CD4-positive, alpha-beta T cell treated with Interleukin-15 for 1 hour (primary cell): ENCODE results near the gene NAPA.
"Not testable (repeated sequence)": the region's sequence is repeated elsewhere in the genome, so short reads cannot be mapped to it uniquely, and the experiment has no call there.

Source experiments
- DNase-seq: peaks from one replicate; pipeline ENCODE4 v3.0.0-alpha.2; 2020

Gene NAPA

DNA sequence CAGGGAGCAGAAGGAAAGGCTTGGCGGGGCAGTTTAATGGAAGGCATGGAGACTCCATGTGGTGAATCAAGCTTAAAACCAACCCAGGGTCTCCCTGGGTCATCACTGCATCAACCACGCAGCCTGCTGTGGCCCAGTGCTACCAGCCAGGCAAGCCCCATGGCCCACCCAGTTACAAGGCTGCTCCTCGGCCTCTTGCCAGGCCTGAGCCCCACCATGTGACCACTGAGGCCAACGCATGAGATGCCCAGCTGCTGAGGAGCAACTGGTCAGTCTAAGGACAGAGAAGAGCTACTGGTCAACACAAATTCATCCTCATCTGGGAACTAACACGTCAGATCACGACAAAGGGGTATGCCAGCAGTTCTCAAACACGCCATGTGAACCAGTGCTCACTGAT is 15.5 kb downstream of the NAPA start:
- DNase-seq: no peak

DNA sequence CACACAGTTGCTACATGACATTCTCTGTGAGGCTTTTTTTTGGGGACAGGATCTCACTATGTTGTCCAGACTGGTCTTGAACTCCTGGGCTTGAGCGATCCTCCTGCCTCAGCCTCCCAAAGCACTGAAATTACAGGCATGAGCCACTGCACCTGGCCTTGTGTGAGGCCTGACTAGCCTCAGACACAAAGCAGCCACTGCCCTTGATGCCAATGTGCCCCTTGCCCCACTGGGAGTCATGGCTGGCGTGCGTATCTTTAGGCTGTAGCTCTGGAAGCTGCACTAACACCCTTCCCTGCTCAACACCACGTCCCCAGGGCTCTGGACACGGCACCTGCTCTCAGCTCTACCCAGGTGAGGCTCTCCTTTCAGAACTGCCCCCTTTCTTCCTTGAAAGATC is 16.3 kb downstream of the NAPA start:
- DNase-seq: no peak

DNA sequence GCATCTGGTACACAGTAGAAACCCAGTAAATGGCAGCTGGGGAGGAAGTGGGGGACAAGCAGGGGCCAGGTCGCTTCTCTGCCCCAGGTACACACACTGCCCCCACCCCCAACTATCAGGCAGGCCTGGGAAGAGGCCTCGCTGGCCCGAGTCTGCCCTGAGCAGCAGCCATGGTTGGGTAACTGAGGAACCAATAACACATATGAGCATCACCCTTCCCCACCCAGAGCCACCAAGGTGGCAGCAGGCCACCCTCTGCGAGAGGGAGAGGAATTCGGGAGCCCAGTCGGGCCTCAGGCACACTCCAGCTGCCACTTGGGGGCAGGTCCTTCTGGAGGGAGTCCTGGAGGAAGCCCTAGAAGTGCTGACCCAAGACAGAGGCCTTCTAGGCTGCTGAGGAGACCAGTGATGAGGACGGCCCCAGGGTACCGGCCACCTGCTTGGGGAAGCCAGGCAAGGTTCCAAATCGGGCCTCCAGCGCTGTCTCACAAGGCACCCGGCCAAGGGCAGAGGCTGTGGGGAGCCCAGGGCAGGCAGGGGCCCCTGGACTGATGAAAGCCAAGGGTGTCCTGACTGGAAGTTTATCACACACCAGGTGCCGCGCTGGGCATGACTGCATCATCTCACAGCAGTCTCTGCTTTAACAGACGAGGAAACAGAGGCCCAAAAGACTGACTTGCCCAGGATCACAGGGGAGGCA is 16.9 kb downstream of the NAPA start:
- no peak for DNase-seq

DNA sequence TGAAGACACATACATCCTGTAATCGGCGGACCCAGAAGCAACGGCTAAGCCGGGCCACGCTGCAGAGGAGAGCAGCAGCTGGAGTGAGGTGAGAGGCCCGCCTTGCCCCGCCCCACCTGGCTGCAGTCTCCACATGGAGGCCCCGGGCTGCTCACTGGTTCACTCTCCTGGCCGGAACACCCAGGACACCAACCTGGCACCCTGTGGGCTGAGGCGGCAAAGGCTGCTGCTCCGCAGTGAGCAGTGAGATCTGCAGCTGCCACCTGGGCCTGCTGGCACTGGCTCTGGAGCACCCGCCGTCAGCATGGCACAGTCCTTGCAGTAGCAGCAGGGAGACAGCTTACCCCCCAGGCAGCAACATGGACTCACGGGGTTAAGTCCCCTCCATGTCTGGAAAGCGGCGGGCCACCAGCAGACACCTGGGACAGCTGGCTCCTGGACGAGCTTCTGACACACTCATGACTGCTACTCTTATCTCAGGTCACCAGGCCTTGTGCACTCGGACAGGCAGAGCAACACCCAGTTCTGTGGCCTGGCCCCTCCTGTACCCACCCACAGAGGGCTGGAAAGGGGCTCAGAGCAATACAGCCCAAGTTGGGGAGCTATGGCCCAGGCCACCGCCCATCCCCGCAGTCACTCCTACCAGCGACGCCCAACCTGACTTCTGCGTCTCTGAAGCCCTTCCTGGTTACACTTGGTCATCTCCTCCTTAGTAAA is 17.7 kb downstream of the NAPA start:
- DNase-seq: no peak

DNA sequence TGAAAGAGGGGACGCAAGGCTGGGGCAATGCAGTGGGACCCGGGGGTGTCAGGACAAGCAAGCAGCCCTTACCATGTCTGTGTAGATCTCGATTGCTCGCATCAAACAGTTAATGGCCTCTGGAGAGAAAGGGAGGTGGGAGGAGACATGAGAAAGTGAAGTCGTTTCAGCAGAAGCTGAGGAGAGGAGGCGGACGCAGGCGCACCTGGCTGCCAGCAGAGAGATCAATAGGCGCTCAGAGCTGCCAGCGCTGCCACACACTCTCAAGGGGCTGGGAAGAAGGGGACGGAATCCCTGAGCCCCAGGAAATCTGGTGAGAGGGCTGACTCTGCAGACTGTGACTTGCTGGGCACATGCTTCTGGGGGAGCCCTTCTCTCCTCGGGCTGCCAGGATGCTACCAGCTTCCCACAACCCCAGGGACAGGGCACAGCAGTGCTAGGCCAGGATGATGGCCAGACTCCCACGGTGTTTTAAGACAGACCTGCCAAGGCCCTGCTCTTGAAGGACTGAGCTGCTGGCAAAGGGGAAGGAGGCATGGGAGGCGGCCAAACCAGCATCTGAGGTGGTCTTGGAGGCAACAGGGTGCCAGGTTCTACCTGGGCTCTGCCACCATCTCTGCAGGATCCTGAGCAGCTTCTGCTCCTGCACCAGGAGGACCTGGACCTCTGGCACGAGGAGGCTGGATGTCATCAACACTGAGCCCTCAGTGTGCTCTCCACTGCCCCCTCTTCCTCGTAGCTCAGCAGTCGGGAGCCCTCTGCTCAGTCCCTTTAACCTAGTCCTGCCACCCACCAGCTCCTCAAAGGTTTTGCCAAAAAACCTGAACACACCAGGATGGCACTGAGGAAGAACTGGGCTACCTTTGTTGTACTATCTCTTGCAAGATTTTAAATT is 19.1 kb downstream of the NAPA start:
- no peak for DNase-seq

DNA sequence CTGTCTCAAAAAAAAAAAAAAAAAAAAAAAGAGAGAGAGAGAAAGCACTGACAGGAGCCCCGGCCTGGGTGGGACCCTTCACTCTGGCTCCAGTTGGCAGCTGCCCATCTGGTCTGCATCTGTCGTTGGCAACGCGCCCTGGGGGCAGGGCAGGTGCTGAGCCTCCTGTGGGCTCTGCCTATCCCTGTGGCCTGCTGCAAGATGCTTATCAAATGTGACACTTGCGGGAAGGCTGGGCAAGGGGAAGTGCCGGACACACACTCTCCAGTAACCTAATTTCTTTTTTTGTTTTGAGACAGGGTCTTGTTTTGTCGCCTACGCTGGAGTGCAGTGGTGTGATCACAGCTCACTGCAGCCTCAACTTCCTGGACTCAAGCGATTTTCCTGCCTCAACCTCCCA is 20.1 kb downstream of the NAPA start:
- DNase-seq: no peak

DNA sequence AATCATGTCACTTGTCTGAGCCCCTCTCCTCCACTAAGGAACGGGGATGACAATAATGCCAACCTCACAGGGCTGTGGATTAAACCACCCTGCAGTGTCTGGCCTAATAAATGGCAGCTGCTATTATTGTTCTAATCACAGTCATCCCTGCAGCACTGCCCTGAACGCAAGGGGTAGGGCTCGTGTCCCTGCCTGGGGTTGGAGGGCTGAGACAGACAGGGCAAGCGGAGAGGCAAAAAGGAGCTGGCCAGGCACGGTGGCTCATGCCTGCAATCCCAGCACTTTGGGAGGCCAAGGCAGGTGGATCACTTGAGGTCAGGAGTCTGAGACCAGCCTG is 20.7 kb downstream of the NAPA start:
- no peak for DNase-seq

DNA sequence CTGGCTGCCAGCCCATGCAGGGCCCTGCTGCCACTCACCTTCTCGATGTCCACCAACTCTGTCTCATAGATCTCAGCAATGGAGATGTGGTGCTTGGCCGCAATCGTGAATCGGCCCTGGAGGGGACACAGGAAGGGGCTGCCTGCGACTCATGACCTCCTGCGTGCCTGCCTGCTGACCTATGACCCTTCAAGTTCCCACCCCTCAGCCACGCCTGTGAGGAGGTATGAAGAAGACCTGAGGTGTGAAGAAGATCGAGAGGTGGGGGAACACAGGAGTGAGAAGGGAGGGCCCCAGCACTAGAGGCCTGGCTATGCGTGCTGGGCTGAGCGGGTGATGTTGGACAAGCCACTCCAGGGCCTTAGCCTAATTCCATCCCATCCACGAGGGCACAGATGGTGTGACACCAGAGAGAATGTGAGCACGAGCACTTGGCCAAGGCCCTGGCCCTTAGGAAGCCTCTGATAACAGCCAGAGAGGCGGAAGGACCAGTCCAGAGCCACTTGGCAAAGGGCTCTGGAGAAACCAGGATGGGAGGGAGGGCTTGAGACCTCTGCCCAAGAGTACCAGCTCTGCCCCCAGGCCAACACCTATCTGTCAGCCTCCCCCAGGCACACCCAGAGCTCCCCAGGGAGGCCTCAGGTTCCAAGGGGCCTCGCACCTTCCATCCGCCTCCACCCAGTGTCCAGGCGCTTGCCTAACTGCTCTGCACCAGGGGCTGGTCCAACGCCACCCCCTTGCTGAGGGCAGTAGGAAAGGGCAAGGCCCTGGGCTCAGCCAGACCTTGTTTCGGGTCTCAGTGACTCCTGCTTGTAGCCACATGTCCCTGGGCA is 21.3 kb downstream of the NAPA start:
- DNase-seq: no peak

DNA sequence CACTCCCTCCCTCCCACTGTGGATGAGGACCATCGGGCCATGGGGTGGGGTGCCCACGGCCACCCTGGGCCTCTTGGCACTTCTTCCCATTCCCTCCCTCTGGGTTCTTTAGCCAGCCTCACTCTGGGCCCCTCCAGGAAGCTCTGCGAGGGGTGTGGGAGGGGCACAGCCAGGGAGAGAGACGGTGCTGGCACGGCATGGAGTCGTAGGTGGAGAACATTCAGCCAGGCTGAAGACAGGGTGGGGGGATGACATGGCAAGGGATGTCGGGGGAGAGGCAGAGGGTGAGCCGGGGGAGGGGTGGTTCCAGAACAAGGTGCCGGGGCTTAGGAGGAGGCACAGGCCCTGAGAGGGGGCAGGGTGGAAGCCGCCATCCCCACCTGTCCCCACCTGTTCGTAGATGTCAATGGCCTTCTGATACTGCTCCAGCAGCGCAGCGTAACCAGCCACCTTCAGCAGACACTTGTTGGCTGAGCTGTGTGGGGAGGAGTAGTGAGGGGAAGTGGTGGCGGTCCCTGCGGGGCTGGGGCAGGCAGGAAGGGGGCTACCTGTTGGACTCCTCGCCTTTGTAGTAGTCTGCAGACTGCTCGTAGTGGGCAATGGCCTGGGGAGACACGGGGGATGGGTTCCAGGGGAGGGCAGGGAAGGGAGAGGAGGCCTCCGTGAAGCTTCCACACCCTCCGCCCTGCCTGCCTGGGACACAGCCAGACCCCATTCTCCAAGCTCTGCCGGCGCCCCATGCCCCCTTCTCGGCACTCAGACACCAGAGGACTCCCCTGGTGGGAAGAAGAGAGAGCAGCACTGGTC is 22.1 kb downstream of the NAPA start:
- DNase-seq: no peak

DNA sequence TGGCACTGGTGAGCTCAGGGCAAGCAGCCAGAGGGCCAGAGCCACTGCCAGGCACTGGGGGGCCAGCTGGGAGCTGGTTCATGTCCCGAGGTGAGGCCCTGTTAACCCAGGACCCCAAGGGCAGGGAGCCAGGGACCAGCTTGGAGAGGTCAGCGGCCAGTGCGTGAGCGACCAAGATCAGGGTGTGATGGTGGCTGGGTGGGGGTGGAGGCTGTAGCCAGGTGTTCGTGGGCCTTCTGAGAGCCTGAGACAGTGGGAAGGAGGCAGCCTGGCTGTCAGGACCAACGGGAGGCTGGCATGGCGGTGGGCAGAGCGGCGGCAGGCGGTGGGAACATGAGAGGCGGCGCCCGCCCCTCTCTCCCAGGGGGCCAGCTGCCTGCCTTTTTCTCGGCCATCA is 22.7 kb downstream of the NAPA start:
- no peak for DNase-seq

DNA sequence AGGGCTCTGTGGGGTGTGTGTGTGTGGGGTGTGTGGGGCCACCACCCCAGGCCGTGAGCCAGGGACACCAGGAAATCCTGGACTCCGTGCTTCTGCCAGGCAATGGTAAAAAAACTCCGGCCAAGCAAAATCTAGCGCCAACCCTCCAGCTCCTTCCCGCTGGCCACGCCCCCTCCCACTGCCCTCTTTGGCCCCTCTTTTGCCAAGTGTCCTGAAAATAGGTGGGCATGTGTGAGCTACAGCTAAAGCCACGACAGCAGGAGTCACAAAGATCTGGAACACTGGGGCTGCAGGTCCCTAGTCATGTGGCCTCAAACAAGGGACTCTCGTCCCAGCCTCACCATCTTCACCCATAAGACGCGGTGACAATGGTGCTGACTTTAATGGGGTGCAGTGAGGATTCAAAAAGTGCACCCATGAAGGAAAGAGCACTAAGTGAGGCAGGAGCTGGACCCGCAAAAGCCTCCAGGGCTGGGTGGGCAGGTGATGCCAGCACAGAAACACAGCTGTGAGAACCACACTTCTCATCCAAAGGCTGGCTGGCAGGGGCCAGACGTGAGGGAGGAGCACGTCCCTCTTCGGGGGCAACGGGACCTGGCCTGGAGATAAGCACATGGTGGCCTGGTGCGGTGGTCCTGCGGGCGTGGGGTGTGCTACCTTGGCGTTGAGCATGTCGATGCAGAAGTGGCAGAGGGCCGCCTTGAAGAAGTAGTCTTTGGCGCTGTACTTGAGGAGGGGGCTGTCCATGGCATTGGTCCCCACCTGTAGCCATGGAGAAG is 23.3 kb downstream of the NAPA start:
- no peak for DNase-seq

DNA sequence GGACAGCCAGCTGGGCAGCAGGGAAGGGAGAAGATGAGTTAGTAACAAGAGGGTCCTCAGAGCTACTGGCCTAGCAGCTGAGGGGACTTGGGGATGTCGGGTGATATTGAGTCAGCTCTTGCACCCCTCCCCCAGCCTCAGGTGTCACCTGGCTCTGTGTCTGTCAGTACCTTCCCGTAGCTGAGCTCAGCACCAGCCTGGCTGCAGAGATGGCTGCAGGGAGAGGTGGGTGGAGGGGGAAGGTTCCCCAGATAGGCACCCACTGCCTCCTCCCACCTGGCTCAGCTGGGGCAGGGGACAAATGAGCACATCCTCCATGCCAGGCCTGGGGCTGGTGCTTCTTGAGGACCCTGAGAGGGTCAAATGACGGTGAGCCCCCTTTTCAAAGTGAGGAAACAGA is 24.0 kb downstream of the NAPA start:
- no peak for DNase-seq

DNA sequence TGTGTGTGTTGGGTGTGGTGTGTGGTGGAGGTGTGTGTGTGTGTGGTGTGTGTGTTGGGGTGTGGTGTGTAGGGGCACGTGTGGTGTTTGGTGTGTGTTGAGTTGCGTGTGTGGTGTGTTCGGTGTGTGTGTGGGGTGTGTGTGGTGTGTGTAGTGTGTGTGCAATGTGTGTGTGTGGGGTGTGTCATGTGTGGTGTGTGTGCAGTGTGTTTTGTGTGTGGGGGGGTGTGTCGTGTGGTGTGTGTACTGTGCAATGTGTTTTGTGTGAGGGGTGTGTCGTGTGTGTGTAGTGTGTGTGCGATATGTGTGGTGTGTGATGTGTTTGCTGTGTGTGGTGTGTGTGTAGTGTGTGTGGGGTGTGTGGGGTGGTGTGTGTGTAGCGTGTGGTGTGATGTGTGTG is 24.8 kb downstream of the NAPA start:
- DNase-seq: no peak

DNA sequence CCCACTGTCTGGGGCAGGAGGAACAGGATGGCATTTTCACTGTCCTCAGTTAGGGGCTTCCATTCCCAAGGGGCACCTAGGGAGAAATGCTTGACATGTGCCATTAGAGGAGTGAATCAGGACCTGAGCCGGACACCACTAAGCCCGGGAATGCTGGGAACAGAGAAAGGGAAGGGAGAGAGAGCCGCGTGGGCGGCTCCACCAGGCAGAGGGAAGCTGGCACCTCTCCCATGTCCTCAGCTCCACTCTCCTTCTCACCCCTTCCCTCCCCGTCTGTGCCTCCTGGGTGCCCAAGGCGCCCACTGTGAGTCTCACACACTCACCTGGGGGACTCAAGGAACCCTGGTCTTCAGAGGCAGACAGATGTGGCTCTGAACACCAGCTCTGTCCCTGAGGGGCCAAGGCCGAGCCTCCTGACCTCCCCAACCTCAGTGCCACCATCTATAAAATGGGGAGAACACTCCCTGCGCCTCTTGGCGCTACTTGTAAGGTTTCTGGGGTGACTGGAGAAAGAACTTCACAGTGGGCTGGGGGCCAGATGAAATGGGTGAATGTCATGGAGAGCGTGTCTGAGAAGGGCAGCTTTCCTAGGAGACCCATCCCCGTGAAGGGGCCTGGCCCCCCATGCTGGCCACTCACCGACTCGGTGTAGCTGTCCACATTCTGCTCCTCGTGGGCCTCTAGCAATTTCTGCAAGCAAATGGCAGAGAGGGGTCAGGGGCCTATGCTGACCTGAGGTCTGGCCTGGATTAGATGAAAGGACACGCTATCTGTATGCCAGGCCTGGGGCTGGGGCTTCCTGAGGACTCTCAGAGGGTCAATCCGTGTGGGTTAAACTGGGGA is 25.6 kb downstream of the NAPA start:
- DNase-seq: no peak

DNA sequence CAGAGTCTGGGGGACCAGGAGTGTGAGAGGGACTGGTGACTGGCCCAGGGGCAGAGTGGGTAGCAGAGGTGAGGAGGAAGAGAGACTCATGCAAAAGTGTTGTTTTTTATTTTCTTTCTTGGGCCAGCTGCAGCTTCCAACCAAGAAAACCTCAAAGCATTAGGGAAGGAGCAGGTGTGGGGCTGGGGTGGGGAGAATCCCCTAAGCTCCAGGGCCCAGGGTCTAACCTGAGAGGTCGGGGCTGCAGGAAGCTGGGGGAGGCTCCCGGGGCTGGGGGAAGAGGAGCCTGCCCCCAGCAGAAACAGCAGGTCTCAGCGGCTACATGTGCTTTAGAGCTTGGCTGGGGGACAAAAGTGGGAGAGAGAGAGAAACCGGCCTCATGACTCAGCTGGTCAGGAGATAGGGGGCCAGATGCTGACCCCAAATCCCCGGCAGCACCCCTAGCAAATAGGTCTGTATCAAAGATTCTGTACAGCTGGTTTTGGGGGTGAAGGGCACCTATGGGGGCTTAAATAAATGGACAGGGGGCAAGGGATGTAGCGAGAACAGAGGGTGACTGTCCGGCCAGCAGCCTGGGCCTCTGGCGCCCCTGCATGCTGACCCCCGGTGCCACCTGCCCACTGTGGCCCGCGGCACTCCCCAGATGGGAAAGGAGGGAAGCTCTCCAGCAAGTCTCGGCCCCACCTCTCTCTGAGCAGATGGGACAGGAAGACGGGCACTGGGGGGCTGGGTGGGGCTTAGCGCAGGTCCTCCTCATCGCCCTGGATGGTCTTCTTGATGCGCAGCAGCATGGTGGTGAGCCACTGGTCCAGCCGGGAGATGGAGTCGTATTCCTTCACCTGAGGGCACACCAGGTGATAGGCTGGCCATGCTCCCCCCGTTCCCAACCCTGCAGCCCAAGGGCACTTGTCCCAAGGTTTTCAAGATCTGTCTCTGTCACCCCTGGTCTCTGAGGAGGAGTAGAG is 27.0 kb downstream of the NAPA start:
- DNase-seq: no peak

DNA sequence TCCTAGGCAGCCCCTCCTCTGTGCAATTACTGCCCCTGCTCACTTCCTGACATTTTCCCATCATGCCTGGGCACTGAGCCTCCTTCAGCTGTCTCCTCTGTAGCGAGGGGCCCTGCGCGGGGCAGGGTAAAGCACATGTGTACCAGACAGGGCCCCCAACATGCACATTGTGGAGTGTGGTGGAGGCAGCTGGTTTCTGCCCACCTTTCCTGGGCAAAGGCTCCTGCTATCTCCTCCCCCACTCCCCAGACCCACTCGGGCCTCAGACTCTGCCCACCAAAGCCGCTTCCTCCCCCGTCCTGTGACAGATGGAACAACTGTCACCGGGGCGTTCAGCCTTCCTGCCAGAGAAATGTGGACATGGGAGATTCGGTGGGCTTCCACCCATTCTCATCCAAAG is 28.0 kb downstream of the NAPA start:
- DNase-seq: no peak

DNA sequence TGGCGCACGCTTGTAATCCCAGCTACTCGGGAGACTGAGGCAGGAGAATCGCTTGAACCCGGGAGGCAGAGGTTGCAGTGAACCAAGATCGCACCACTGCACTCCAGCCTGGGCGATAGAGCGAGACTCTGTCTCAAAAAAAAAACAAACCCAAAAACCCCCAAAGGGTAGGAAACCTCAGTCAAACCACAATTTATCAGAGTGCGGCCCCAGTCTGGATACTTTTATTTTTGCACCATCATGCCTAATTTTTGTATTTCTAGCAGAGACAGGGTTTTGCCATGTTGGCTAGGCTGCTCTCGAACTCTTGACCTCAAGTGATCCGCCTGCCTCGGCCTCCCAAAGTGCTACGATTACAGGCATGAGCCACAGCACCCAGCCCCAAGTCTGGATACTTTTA is 28.6 kb downstream of the NAPA start:
- DNase-seq: not testable (repeated sequence)

DNA sequence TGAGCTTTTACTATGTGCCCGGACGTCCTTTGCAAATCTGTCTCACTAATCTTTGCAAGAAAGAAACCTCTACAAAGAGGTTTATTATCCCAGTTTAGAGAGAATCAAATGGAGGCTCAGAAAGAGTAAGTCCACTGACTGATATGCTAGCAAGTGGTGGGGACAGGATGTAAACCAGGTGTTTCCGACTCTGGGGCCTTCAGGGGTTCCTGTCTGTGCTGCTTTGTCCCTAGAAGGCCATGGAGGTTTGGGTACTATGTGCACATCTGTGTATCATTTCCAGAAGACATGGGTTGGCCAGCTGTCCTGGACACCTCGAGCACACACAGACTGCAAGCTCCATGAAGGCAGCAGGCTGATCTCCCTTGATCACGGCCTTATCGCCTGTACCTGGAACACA is 29.7 kb downstream of the NAPA start:
- no peak for DNase-seq
